ENCODE data around the gene ANOS1.

GRCh38 chrX:8632924-8633323, 99.0 kb downstream of the ANOS1 start:
- TF ChIP-seq CSDC2 (CRISPR knock-in tag; IDR thresholded peaks at IDR 0.05) (no peak), ZNF565 (CRISPR knock-in tag; conservative IDR thresholded peaks at IDR 0.05; ENCODE audit: low read depth) (no peak), CREB5 (CRISPR knock-in tag; IDR thresholded peaks at IDR 0.05; ENCODE audit: low read depth) (no peak), RARB (CRISPR knock-in tag; IDR thresholded peaks at IDR 0.05) (no peak), PATZ1 (CRISPR knock-in tag; IDR thresholded peaks at IDR 0.05; ENCODE audit: borderline replicate concordance) (no peak)

Measured in SK-N-SH treated with all-trans-retinoic acid at 6 μM for 48 hours (cell line).